Measurements from ENCODE around the gene SMIM41. TPM values are rescaled to one million over a fixed set of nuclear protein-coding genes. Genes with fewer than 3 reads are reported as not detected.
A peak's percentile ranks its signal among the peaks of the same experiment; 100 is the strongest.

SMIM41 gene
- polyA plus RNA-seq, 2 of the 4 experiments (the other 2 are of a cell fraction) = not detected

GRCh38 chr12:52056801-52057637, 22.5 kb upstream of the SMIM41 start:
- Histone ChIP-seq H3K4me1 (peaks cover 22% of the 10 kb centered on the region), H3K9me3 (no peaks in the 10 kb centered on the region), H3K27ac (no peak overlapping the region), H3K4me3 (no peak overlapping the region), H3K4me2 (no peak overlapping the region)
- WGBS (ENCODE audit: missing lambda C conversion rate) = 84% methylated on average over 23 of the region's 23 CpGs
- CTCF ChIA-PET = interaction anchor here (1.0 to 42.5 kb wide), 6 partner anchors 11 to 53 kb away, joined by 3 to 1730 read pairs (median 8); no protein-coding TSS in a partner anchor
- POLR2A ChIA-PET = no interaction called here
- no peak for FAIRE-seq
- TF ChIP-seq CBX8 (IDR thresholded peaks at IDR 0.05) (no peak), RFX5 (IDR thresholded peaks at IDR 0.05) (no peak), CHD4 (IDR thresholded peaks at IDR 0.05; ENCODE audit: borderline replicate concordance) (no peak), ZC3H11A (IDR thresholded peaks at IDR 0.05) (no peak), HOXB13 (CRISPR knock-in tag; IDR thresholded peaks at IDR 0.05; ENCODE audit: low read depth) (no peak), KDM5A (IDR thresholded peaks at IDR 0.05) (no peak), EHMT2 (IDR thresholded peaks at IDR 0.05; ENCODE audit: low read depth) (no peak), ESRRA (IDR thresholded peaks at IDR 0.05; ENCODE audit: borderline replicate concordance, low read length) (no peak), POLR2AphosphoS2 (conservative IDR thresholded peaks at IDR 0.05; ENCODE audit: low read length) (peak; percentile 56), FOSB (CRISPR knock-in tag; IDR thresholded peaks at IDR 0.05) (peak; percentile 89), EHF (CRISPR knock-in tag; IDR thresholded peaks at IDR 0.05) (0 out of 2 replicates have a peak, but pooled peaks have one; percentile 52), JUN (IDR thresholded peaks at IDR 0.05) (no peak), MAX (IDR thresholded peaks at IDR 0.05) (no peak), USF2 (IDR thresholded peaks at IDR 0.05) (0 out of 2 replicates have a peak, but pooled peaks have one; percentile 13), TFCP2L1 (CRISPR knock-in tag; IDR thresholded peaks at IDR 0.05) (peak; percentile 71), TP53 (CRISPR knock-in tag; IDR thresholded peaks at IDR 0.05) (0 out of 2 replicates have a peak, but pooled peaks have one; percentile 54), HOXA7 (CRISPR knock-in tag; IDR thresholded peaks at IDR 0.05) (peak; percentile 96), RAD21 (conservative IDR thresholded peaks at IDR 0.05 in 1 of 2, IDR thresholded peaks at IDR 0.05 in 1 of 2) (no peak), HOXB5 (CRISPR knock-in tag; IDR thresholded peaks at IDR 0.05) (peak; percentile 71; the same call in 1 of the 2 replicates), ZSCAN20 (CRISPR knock-in tag; IDR thresholded peaks at IDR 0.05) (peak; percentile 10; the same call in 1 of the 2 replicates)
- ATAC-seq = no peak
- DNase-seq (ENCODE audit: low read depth in 1 of 2, low spot score in 1 of 2) = peak in 1 of 2 experiments; percentile 64

- no peak for ATAC-seq
- H3K4me1 ChIP-seq = peaks cover 15% of the 10 kb centered on the region
- no peak for FAIRE-seq
- H3K4me2 ChIP-seq = no peak overlapping the region
- ChIA-PET POLR2A (no interaction called here), CTCF (interaction anchor here (1.0 to 42.5 kb wide), 8 partner anchors 10 to 62 kb away, joined by 3 to 1730 read pairs (median 8); partner anchors contain the start of gene ATG101)
- DNase-seq (ENCODE audit: low read depth in 1 of 2, low spot score in 1 of 2) = peak in 1 of 2 experiments; percentile 55
- no peak overlapping the region for H3K27ac ChIP-seq
- no peaks in the 10 kb centered on the region for H3K9me3 ChIP-seq
- WGBS (ENCODE audit: missing lambda C conversion rate) = 86% methylated on average over 13 of the region's 14 CpGs
- no peak overlapping the region for H3K4me3 ChIP-seq
- TF ChIP-seq RNF2 (IDR thresholded peaks at IDR 0.05; ENCODE audit: borderline replicate concordance, low read depth) (no peak), JUN (IDR thresholded peaks at IDR 0.05) (no peak), RAD21 (conservative IDR thresholded peaks at IDR 0.05 in 1 of 2, IDR thresholded peaks at IDR 0.05 in 1 of 2) (no peak), CHD4 (IDR thresholded peaks at IDR 0.05; ENCODE audit: borderline replicate concordance) (no peak), GATA3 (IDR thresholded peaks at IDR 0.05; ENCODE audit: borderline replicate concordance) (no peak), EHMT2 (IDR thresholded peaks at IDR 0.05; ENCODE audit: low read depth) (no peak), PBX3 (IDR thresholded peaks at IDR 0.05) (no peak), ATOH8 (CRISPR knock-in tag; IDR thresholded peaks at IDR 0.05; ENCODE audit: low read depth) (no peak), NPAS2 (CRISPR knock-in tag; IDR thresholded peaks at IDR 0.05; ENCODE audit: borderline replicate concordance) (no peak), E2F6 (IDR thresholded peaks at IDR 0.05; ENCODE audit: borderline replicate concordance, low read depth) (no peak), CHD2 (IDR thresholded peaks at IDR 0.05; ENCODE audit: low read length, partially characterized antibody) (no peak), PHF8 (IDR thresholded peaks at IDR 0.05; ENCODE audit: borderline replicate concordance, low read depth) (no peak), ZSCAN20 (CRISPR knock-in tag; IDR thresholded peaks at IDR 0.05) (peak; percentile 39; the same call in 1 of the 2 replicates), RARB (CRISPR knock-in tag; IDR thresholded peaks at IDR 0.05) (no peak; the same call in 1 of the 2 replicates), HEYL (CRISPR knock-in tag; IDR thresholded peaks at IDR 0.05) (no peak)
Observed at GRCh38 chr12:52057638-52058576, 21.6 kb upstream of the SMIM41 start.
